HepG2 (cell line): Measurements from ENCODE around the gene GP1BA. TPM values are rescaled to one million over a fixed set of nuclear protein-coding genes. Genes with fewer than 3 reads are reported as not detected.

ENCODE experiments used
- CC2D1A ChIP-seq: sonication (generic); formaldehyde crosslinking; IDR thresholded peaks from 2 replicates; pipeline ENCODE4 v1.8.1; 2023; ENCODE audit warnings: mild to moderate bottlenecking, missing genetic modification reagents
- HNF4A ChIP-seq: sonication (generic); formaldehyde crosslinking; IDR thresholded peaks from 2 replicates; pipeline ENCODE4 v1.4.0; 2020; ENCODE audit warnings: missing genetic modification reagents
- KDM4B ChIP-seq: sonication (generic); formaldehyde crosslinking; IDR thresholded peaks from 2 replicates; pipeline ENCODE4 v1.4.0; 2020; ENCODE audit warnings: missing genetic modification reagents
- MYPOP ChIP-seq: sonication (generic); formaldehyde crosslinking; IDR thresholded peaks from 2 replicates; pipeline ENCODE4 v1.8.1; 2023; ENCODE audit warnings: mild to moderate bottlenecking, moderate library complexity, missing genetic modification reagents
- NAIF1 ChIP-seq: sonication (generic); formaldehyde crosslinking; IDR thresholded peaks from 2 replicates; pipeline ENCODE4 v1.5.0; 2020; ENCODE audit warnings: mild to moderate bottlenecking, missing genetic modification reagents, borderline replicate concordance
- NCOA5 ChIP-seq: sonication (generic); formaldehyde crosslinking; IDR thresholded peaks from 2 replicates; pipeline ENCODE4 v1.4.0; 2020; ENCODE audit warnings: missing genetic modification reagents
- POLR2G ChIP-seq: fragments of 200-400 bp; formaldehyde crosslinking; IDR thresholded peaks from 2 replicates; pipeline ENCODE4 v1.6.1; 2018; ENCODE audit warnings: mild to moderate bottlenecking, low read depth, low read length, moderate library complexity
- SIN3B ChIP-seq: fragments of 150-350 bp; IDR thresholded peaks from 2 replicates; pipeline ENCODE4 v1.6.1; 2014; ENCODE audit warnings: low read length
- THAP7 ChIP-seq: sonication (generic); formaldehyde crosslinking; IDR thresholded peaks from 2 replicates; pipeline ENCODE4 v1.8.1; 2023; ENCODE audit warnings: mild to moderate bottlenecking, missing genetic modification reagents
- THYN1 ChIP-seq: sonication (generic); formaldehyde crosslinking; IDR thresholded peaks from 2 replicates; pipeline ENCODE4 v1.8.1; 2023; ENCODE audit warnings: low read depth, mild to moderate bottlenecking, moderate library complexity, missing genetic modification reagents, borderline replicate concordance
- ZBTB34 ChIP-seq: sonication (generic); formaldehyde crosslinking; IDR thresholded peaks from 2 replicates; pipeline ENCODE4 v1.8.0; 2022; ENCODE audit warnings: mild to moderate bottlenecking, missing genetic modification reagents
- ZBTB7B ChIP-seq: sonication (generic); formaldehyde crosslinking; IDR thresholded peaks from 2 replicates; pipeline ENCODE4 v1.4.0; 2020; ENCODE audit warnings: missing genetic modification reagents
- ZC3H4 ChIP-seq: sonication (generic); formaldehyde crosslinking; IDR thresholded peaks from 2 replicates; pipeline ENCODE4 v1.4.0; 2020; ENCODE audit warnings: missing genetic modification reagents, borderline replicate concordance
- ZFP91 ChIP-seq: sonication (generic); formaldehyde crosslinking; IDR thresholded peaks from 2 replicates; pipeline ENCODE4 v1.9.0; 2022; ENCODE audit warnings: missing genetic modification reagents, mild to moderate bottlenecking, borderline replicate concordance
- ZNF180 ChIP-seq: sonication (generic); formaldehyde crosslinking; IDR thresholded peaks from 2 replicates; pipeline ENCODE4 v1.4.0; 2020; ENCODE audit warnings: low read depth, missing genetic modification reagents, borderline replicate concordance
- ZNF224 ChIP-seq: sonication (generic); formaldehyde crosslinking; IDR thresholded peaks from 2 replicates; pipeline ENCODE4 v1.5.0; 2020; ENCODE audit warnings: mild to moderate bottlenecking, missing genetic modification reagents
- ZNF317 ChIP-seq: sonication (generic); formaldehyde crosslinking; IDR thresholded peaks from 2 replicates; pipeline ENCODE4 v1.5.0; 2020; ENCODE audit warnings: mild to moderate bottlenecking, missing genetic modification reagents
- ZNF326 ChIP-seq: sonication (generic); formaldehyde crosslinking; IDR thresholded peaks from 2 replicates; pipeline ENCODE4 v1.4.0; 2020; ENCODE audit warnings: missing genetic modification reagents, borderline replicate concordance
- ZNF790 ChIP-seq: sonication (generic); formaldehyde crosslinking; IDR thresholded peaks from 2 replicates; pipeline ENCODE4 v1.8.0; 2022; ENCODE audit warnings: missing genetic modification reagents, mild to moderate bottlenecking, borderline replicate concordance
- ZNF891 ChIP-seq: sonication (generic); formaldehyde crosslinking; IDR thresholded peaks from 2 replicates; pipeline ENCODE4 v1.5.0; 2020; ENCODE audit warnings: mild to moderate bottlenecking, missing genetic modification reagents
- polyA plus RNA-seq, 8 experiments: library from polyadenylated mRNA; depleted of rRNA in 3 of 8; stranded (reverse) in 7 of 8; unstranded in 1 of 8; fragments of >200 nt; fragmentation: Illumina TruSeq in 4 of 8; extraction: Trizol in 4 of 8; gene quantifications; 2 replicates each; pipeline versions ENCODE4 v1.2.1 to v1.2.3, GENCODE V29; 2011 to 2016; ENCODE audit warnings: low read depth in 4 of 8, missing spikeins in 1 of 8, mixed read lengths in 1 of 8; ENCODE audit not compliant: insufficient read depth in 1 of 8
- total RNA-seq, 5 experiments: library from RNA; depleted of rRNA; stranded (reverse); fragments of >200 nt; fragmentation: Illumina TruSeq; extraction: Trizol; gene quantifications; 2 replicates each; pipeline ENCODE4 v1.2.3, GENCODE V29; 2016; ENCODE audit warnings: low read depth in 1 of 5
- TF ChIP-seq, protein P1 (sequence below): sonication (generic); formaldehyde crosslinking; IDR thresholded peaks from 2 replicates; pipeline ENCODE4 v1.5.0; 2020; ENCODE audit warnings: missing genetic modification reagents, mild to moderate bottlenecking, borderline replicate concordance

GP1BA gene
- total and polyA plus RNA-seq, 2 of the 13 experiments (the other 11 are each of a cell fraction or from before 2014, with no cell fraction given): not detected

GRCh38 chr17:4950746-4951204, 18.7 kb downstream of the GP1BA start, which contains the start of gene ENO3 (continued):
- TF ChIP-seq THAP7 (CRISPR knock-in tag): peak; percentile 71; the same call in 1 of the 2 replicates
- TF ChIP-seq NAIF1: peak; percentile 49; the same call in 1 of the 2 replicates
- no peak for TF ChIP-seq ZNF224
- TF ChIP-seq, protein P1, sequence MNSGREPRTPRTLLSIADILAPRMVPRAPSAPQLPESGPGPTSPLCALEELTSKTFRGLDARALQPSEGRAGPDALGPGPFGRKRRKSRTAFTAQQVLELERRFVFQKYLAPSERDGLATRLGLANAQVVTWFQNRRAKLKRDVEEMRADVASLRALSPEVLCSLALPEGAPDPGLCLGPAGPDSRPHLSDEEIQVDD (CRISPR knock-in tag): no peak
- TF ChIP-seq ZNF326 (CRISPR knock-in tag): no peak
- TF ChIP-seq ZNF317 (CRISPR knock-in tag): peak; percentile 8; the same call in 1 of the 2 replicates
- TF ChIP-seq ZBTB34 (CRISPR knock-in tag): no peak
- no peak for TF ChIP-seq ZNF790
- no peak for TF ChIP-seq THYN1 (CRISPR knock-in tag)
- peak; percentile 55; the same call in 1 of the 2 replicates for TF ChIP-seq ZFP91 (CRISPR knock-in tag)
- TF ChIP-seq MYPOP (CRISPR knock-in tag): no peak
- TF ChIP-seq ZC3H4 (CRISPR knock-in tag): no peak
- peak; percentile 57 for TF ChIP-seq POLR2G
- peak; percentile 74 for TF ChIP-seq HNF4A (CRISPR knock-in tag)
- no peak for TF ChIP-seq SIN3B
- TF ChIP-seq KDM4B (CRISPR knock-in tag): no peak
- no peak; the same call in 1 of the 2 replicates for TF ChIP-seq ZBTB7B (CRISPR knock-in tag)
- TF ChIP-seq NCOA5 (CRISPR knock-in tag): no peak
- no peak for TF ChIP-seq CC2D1A (CRISPR knock-in tag)
- TF ChIP-seq ZNF180 (CRISPR knock-in tag): no peak
- TF ChIP-seq ZNF891 (CRISPR knock-in tag): no peak
